RWPE1 (cell line): ENCODE results near the gene TUBA8.

ENCODE experiments used
- CTCF ChIA-PET: fragments of 350-600 bp; sonication (Branson Sonifier 250); formaldehyde crosslinking; extraction: SDS; loops from one replicate; lab custom pipeline; 2021; lab: Yijun Ruan, JAX
- POLR2A ChIA-PET: fragments of 400-600 bp; formaldehyde crosslinking; extraction: SDS; loops from one replicate; lab custom pipeline; 2020; ENCODE audit warnings: antibody characterized with exemption; ENCODE audit not compliant: low non-redundant PET; lab: Yijun Ruan, JAX
- DNase-seq: peaks from one replicate; pipeline ENCODE4 v3.0.0; 2012; ENCODE audit warnings: low spot score
- H3K27ac ChIP-seq: fragments of 450-650 bp; 2 replicates; pipeline ENCODE4 v1.5.1; 2017
- TF ChIP-seq, protein P1 (sequence below): fragments of 450-650 bp; conservative IDR thresholded peaks from 2 replicates; pipeline ENCODE4 v1.5.1; 2017; ENCODE audit warnings: low read depth, mild to moderate bottlenecking

The TUBA8 gene

GRCh38 chr22:18077087-18077638, 33.4 kb upstream of the TUBA8 start:
- H3K27ac ChIP-seq: peak overlapping the region; percentile 77
- POLR2A ChIA-PET: interaction anchor here (0.9 kb wide), 1 partner anchor 77 kb away, joined by 3 read pairs; no protein-coding TSS in a partner anchor
- no peak for DNase-seq
- CTCF ChIA-PET: interaction anchor here (0.6 to 3.0 kb wide), 4 partner anchors 34 to 247 kb away, joined by 3 to 25 read pairs (median 4); no protein-coding TSS in a partner anchor
- TF ChIP-seq, protein P1, sequence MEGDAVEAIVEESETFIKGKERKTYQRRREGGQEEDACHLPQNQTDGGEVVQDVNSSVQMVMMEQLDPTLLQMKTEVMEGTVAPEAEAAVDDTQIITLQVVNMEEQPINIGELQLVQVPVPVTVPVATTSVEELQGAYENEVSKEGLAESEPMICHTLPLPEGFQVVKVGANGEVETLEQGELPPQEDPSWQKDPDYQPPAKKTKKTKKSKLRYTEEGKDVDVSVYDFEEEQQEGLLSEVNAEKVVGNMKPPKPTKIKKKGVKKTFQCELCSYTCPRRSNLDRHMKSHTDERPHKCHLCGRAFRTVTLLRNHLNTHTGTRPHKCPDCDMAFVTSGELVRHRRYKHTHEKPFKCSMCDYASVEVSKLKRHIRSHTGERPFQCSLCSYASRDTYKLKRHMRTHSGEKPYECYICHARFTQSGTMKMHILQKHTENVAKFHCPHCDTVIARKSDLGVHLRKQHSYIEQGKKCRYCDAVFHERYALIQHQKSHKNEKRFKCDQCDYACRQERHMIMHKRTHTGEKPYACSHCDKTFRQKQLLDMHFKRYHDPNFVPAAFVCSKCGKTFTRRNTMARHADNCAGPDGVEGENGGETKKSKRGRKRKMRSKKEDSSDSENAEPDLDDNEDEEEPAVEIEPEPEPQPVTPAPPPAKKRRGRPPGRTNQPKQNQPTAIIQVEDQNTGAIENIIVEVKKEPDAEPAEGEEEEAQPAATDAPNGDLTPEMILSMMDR: no peak

DNA sequence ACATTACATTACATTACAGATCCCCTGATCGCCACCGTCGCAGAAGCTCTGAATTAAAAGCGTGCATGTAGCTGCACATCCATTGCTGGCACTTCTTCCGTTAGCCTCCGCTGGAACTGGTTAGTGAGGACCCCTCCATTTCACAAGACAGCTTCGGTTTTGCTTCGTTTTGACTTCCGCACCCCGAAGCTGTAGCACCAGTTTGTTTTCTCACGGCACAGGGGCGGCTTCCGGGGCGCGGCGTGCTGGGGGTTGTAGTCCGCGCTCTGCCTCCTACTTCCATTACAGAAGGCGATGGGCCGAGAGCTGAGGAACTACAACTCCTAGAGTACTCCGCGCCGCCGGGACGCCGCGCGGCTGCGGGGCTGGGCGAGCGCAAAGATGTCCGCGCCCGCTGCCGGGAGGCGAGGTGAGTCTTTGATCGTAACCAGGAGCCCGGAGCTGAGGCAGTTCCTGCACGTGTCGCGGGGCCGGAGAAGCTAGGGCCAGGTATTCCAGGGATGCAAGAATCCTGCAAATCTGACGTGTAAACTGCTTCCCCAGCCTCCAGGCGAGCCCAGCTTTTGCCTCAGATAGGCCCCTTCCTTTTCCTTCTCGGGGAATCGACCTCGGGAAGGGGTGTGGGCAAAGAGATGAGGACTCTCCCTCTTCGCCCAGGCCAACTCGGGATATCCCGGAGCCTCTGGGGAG, 32.8 kb upstream of the TUBA8 start, which contains the start of gene PEX26:
PEX26 (plus strand) TSS at position 352 of the 690 bp plus-strand sequence. CDS start 387 bp downstream, outside the sequence.
- TF ChIP-seq, protein P1: no peak
- peak; percentile 87 for DNase-seq
- ChIA-PET POLR2A (interaction anchor here (0.9 kb wide), 1 partner anchor 77 kb away, joined by 3 read pairs; no protein-coding TSS in a partner anchor), CTCF (interaction anchor here (0.6 to 3.0 kb wide), 4 partner anchors 34 to 248 kb away, joined by 3 to 25 read pairs (median 3); no protein-coding TSS in a partner anchor)
- H3K27ac ChIP-seq: peak within 1 kb of the TSS; percentile 77

GRCh38 chr22:18078329-18079041, 32.1 kb upstream of the TUBA8 start:
- DNase-seq: peak; percentile 24
- TF ChIP-seq, protein P1: no peak
- ChIA-PET POLR2A (no interaction called here), CTCF (interaction anchor here (0.7 to 3.0 kb wide), 3 partner anchors 157 to 248 kb away, joined by 3 to 25 read pairs (median 3); no protein-coding TSS in a partner anchor)
- peak overlapping the region; percentile 77 for H3K27ac ChIP-seq

GRCh38 chr22:18079706-18080233, 30.8 kb upstream of the TUBA8 start:
- TF ChIP-seq, protein P1: no peak
- no peak for DNase-seq
- POLR2A ChIA-PET: no interaction called here
- H3K27ac ChIP-seq: no peak overlapping the region
- CTCF ChIA-PET: no interaction called here

- no peak overlapping the region for H3K27ac ChIP-seq
- CTCF ChIA-PET: no interaction called here
- POLR2A ChIA-PET: no interaction called here
- no peak for DNase-seq
- TF ChIP-seq, protein P1: no peak
Observed at GRCh38 chr22:18081416-18081815, 29.2 kb upstream of the TUBA8 start.

- CTCF ChIA-PET: no interaction called here
- no peak for DNase-seq
- POLR2A ChIA-PET: no interaction called here
- TF ChIP-seq, protein P1: no peak
- no peak overlapping the region for H3K27ac ChIP-seq
Observed at GRCh38 chr22:18082467-18082866, 28.1 kb upstream of the TUBA8 start.
